Esophagus mucosa (tissue), 1 donor: ENCODE data around the gene NFE2. TPM values are rescaled to one million over a fixed set of nuclear protein-coding genes. Genes with fewer than 3 reads are reported as not detected.
A peak's percentile ranks its signal among the peaks of the same experiment; 100 is the strongest.
"Not testable (repeated sequence)": the region's sequence is repeated elsewhere in the genome, so short reads cannot be mapped to it uniquely, and the experiment has no call there.

Experiments
- ATAC-seq: fragments of 200-7000 bp; cut with Tn5 transposase; one replicate; pipeline ENCODE4 v1.9.1; 2020
- total RNA-seq: library from RNA; stranded (reverse); gene quantifications from one replicate; pipeline ENCODE4 v1.2.4, GENCODE V29; 2023
- donor health status: DM: yes; HTN: yes; CAD: no.

NFE2 gene
- total RNA-seq, 1 donor from 2014 or later: not detected

- ATAC-seq: peak; percentile 98
These were observed 6.3 kb upstream of the NFE2 start for GRCh38 chr12:54306925-54307741.

GRCh38 chr12:54304187-54304810 is 3.5 kb upstream of the NFE2 start:
- peak; percentile 74 for ATAC-seq

- ATAC-seq: no peak
These were observed 2.8 kb upstream of the NFE2 start for GRCh38 chr12:54303640-54304039.

- no peak for ATAC-seq
These were observed 723 bp upstream of the NFE2 start for GRCh38 chr12:54301428-54302048.

GRCh38 chr12:54300225-54300731 is 537 bp downstream of the NFE2 start:
- ATAC-seq: no peak

- ATAC-seq: no peak
These were observed 1.1 kb downstream of the NFE2 start for GRCh38 chr12:54299515-54300224.

- no peak for ATAC-seq
These were observed 1.9 kb downstream of the NFE2 start for GRCh38 chr12:54298904-54299303.

- no peak for ATAC-seq
These were observed 4.3 kb downstream of the NFE2 start for GRCh38 chr12:54296393-54297099.

GRCh38 chr12:54294953-54295566 is 5.8 kb downstream of the NFE2 start:
- no peak for ATAC-seq

GRCh38 chr12:54294152-54294952 is 6.5 kb downstream of the NFE2 start:
- peak; percentile 66 for ATAC-seq

- ATAC-seq: no peak
These were observed 7.9 kb downstream of the NFE2 start for GRCh38 chr12:54292931-54293241.

- ATAC-seq: no peak
These were observed 8.5 kb downstream of the NFE2 start for GRCh38 chr12:54292083-54292930.

- no peak for ATAC-seq
These were observed 13.3 kb downstream of the NFE2 start for GRCh38 chr12:54287261-54288157.

GRCh38 chr12:54286042-54287030 is 14.5 kb downstream of the NFE2 start:
- peak; percentile 73 for ATAC-seq

GRCh38 chr12:54285150-54286041 is 15.4 kb downstream of the NFE2 start:
- ATAC-seq: no peak

- ATAC-seq: not testable (repeated sequence)
These were observed 16.6 kb downstream of the NFE2 start for GRCh38 chr12:54284070-54284780.
